HG03342 (cell line): ENCODE measurements around the gene PXN.
"Not testable (repeated sequence)": the region's sequence is repeated elsewhere in the genome, so short reads cannot be mapped to it uniquely, and the experiment has no call there.

Experiments
- ATAC-seq: cut with Tn5 transposase; IDR thresholded peaks from one replicate; pipeline ENCODE4 v1.9.1; 2021; ENCODE audit warnings: mild to moderate bottlenecking, moderate library complexity; ENCODE audit not compliant: unreplicated experiment

PXN gene

DNA sequence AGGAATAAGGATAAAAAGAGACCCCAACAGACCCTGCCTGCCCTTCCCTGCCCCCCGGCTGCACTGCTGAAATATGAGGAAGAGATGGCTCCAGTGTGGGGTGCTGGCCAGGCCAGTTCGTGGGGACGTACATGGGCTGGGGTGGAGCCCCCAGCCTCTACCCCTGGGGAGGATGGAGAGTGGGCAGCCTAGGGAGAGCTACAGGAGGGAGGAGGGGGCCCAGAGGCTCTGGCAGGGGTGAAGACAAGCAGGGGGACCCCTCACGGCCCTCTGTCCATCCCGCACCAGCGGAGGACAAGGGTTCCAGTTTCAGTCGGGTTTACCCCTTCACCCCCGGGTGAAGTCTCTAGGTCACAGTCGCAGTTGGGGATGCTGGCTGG lies 53.6 kb downstream of the PXN start:
- no peak for ATAC-seq

DNA sequence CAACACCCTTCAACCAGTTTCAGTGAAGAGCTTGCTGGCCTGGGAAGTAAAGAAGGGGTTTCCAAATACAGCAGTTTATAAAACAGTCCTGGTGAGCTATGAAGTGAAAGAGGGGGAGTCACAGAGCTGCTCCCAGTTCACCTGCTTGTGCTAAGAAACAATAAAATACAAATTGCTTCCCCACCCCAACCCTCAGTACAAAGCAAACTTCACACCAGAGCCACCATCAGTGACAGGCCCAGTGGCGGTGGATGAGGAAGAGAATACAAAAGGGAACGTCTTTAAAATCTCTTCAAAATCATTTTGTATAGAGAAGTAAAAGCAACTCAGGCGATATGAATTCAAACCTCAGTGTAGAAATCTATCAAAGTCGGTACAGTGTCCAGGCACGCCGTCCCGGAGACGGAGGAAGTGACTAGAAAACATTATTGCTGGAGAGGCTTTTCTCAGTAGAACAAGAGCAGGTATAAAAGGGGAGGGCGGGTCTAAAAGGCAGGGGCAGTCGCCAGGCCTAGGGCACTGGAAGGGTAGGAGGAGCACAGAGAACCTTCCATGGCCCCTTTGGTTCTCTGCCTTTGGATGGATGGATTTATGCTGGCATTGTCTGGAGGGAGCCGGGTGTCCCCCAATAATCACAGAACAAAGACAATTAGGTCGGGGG lies 54.2 kb downstream of the PXN start:
- no peak for ATAC-seq

GRCh38 chr12:120209851-120210250 lies 55.7 kb downstream of the PXN start:
- no peak for ATAC-seq

- no peak for ATAC-seq
These were observed 58.3 kb downstream of the PXN start for GRCh38 chr12:120207227-120207626.

- not testable (repeated sequence) for ATAC-seq
These were observed 58.7 kb downstream of the PXN start for GRCh38 chr12:120206781-120207180.

DNA sequence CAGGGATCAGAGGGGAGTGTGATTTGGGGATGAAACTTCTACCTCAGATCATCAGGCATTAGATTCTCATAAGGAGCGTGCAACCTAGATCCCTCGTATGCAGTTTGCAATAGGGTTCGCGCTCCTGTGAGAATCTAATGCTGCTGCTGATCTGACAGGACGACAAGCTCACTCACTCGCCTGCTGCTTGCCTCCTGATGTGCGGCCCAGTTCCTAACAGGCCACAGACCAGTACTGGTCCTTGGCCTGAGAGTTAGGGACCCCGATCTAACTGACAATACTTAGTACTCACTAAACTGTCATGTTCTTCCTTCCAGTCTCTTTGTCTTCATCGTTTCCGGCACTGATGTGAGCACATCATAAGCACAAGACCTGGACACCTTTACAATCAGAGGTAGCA lies 59.3 kb downstream of the PXN start:
- ATAC-seq: no peak

DNA sequence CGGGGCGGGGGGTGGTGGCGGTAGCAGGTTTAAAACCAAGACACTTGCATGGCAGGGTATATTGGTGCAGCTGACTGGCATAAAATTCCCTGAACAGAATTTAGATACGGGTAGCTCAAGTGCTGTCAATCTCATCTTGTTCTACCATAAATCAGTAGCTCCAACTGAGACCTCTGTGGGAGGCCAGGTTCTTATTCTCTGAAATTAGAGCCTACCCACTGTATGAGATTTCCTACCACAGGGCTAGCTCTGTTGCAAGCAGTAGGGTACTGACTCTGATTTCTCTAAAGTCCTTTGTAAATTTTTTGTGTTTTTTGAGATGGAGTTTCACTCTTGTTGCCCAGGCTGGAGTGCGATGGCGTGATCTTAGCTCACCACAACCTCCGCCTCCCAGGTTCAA lies 61.4 kb downstream of the PXN start:
- no peak for ATAC-seq

DNA sequence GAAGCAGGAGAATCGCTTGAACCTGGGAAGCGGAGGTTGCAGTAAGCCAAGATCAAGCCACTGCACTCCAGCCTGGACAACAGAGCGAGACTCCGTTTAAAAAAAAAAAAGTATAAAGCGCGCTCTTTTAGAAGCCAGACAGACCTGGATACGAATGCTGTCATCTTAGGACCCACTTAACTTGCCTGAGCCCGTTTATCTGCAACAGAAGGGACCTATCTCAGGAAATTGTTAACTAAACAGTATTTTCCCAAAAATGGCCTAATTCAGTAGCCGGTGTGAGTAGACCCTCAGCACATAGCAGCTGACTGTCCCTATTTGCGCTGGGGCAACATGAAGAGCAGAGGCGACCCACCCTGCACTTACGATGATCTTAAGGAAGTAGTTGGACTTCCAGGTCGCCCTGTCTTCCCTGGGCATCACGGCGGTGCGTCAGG lies 65.1 kb downstream of the PXN start:
- no peak for ATAC-seq

DNA sequence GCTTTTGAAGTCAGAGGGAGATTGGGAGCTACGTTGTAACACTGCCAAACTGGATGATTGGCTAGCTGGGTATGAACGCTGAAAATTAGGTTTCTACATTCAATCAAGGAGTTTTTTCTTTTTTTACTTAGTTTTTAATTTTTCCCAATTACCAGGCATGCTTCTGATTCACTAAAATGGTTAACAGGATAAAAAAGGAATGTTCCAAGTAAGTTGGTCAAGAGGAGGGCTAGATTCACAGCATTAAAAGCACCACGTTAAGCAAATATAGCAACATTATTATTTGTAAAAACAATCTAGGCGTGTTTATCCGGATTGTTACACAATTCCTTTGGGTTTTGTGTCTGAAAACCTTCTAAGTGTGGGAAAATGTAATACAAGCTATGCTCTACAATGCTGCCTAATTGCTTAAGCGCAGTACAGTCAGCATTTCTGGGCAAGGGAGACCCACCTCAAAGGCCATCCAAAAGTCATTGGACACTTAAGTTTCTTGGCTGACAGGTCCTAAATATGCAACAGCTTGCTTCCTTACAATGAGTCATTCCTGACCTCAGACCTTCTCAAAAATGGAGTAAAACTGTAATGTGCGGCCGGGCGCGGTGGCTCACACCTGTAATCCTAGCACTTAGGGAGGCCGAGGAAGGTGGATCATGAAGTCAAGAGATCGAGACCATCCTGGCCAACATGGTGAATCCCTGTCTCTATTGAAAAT lies 65.8 kb downstream of the PXN start:
- ATAC-seq: no peak

GRCh38 chr12:120199025-120199424 lies 66.5 kb downstream of the PXN start:
- ATAC-seq: no peak

- no peak for ATAC-seq
These were observed 68.0 kb downstream of the PXN start for GRCh38 chr12:120197542-120197887.

DNA sequence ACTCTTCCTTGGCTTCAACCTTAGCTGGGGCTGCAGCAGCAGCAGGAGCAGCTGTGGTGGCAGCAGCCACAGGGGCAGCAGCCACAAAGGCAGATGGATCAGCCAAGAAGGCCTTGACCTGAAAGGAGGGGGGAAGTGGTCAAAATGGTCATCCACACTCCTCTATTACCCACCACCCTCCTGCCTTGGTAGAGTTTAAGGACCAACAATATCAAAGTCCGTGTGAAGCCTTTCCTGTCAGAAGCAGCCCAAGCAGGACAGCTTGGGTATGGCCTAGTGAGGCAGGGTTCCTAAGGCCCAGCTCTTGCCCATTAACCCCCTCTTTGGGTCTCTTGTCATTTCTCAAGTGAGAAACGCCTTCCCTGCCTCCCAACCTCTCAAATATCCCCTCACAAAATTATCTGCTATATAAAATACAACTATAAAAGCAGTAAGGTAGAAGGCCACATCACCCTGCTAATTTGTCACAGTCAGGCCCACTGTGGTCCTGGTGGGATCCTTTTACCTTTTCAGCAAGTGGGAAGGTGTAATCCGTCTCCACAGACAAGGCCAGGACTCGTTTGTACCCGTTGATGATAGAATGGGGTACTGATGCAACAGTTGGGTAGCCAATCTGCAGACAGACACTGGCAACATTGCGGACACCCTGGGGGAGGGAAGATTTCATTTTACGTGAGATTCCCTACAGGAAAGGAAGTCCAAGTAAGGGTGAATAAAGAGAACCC lies 68.6 kb downstream of the PXN start:
- ATAC-seq: not testable (repeated sequence)

DNA sequence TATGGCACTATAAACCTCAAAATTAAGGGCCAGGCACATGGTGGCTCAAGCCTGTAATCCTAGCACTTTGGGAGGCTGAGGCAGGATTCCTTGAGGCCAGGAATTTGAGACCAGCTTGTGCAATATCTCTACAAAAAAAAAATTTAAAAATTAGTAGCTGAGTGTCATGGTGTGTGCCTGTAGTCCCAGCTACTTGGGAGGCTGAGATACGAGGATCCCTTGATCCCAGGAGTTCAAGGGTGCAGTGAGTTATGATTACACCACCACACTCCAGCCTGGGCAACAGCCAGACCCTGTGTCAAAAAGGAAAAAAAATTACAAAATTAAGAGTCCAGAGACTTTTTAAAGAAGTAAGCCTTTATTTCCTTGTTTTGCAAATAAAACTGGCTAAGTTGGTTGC lies 69.2 kb downstream of the PXN start:
- ATAC-seq: no peak

DNA sequence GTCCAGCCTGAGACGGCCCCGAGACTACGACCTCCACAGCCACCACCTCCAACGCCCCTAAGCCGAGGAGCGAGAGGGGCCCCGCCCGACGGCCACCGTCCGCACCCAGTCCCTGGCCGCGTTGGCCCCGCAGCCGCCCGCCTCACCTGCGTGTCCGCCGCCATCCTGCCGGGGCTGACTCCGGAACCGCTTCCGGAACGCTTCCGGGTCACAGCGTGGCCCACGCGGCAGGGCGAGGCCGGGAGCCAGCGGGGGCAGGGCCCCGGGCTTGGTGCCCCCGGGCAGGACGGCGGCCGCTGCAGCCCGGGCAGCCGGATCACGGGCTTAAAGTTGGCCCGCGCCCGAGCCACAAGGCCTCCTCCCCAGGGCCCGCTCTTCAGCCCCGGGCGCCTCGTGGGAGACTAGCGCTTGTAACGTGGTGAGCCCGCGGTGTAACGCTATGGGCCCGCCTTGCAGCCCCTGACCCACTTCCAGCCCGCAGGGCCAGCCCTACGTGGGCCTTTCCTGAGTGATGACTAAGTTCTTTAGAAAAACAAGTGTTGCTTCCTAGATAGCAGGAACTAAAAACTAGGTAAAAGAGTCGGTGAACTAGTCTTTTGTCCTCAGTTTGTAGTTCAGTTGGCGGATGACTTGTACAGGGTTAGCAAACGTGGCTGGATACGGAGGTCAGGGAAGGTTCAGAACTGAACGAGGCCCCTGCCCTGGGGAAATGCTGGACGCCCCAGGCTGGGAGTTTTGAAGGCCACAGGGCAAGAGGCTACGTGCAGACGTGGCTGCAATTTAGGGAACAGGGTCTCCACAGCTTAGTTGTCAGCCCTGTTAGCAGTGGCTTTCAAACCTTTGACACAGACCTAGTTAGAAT lies 70.8 kb downstream of the PXN start, which contains the start of gene GCN1:
TSS of gene GCN1 (minus strand) at position 182 of the 862 bp plus-strand sequence. CDS start at position 164, 18 bp downstream.
- peak; percentile 76 for ATAC-seq

DNA sequence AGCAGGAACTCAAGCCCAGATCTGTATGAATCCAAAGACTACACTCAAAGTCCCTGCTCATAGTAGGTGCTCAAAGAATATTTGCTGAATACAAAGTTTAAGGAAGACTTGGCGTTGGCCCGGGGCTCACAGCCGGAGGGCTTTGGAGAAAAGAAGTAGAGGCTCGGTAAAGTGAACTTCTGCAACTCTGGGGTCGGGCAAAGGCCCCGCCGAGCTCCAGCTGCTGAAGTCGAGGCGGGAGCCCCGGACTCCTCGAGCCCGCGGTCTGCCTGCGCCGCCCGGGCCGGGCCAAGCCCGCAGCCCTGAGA lies 71.3 kb downstream of the PXN start:
- ATAC-seq: peak; percentile 39

DNA sequence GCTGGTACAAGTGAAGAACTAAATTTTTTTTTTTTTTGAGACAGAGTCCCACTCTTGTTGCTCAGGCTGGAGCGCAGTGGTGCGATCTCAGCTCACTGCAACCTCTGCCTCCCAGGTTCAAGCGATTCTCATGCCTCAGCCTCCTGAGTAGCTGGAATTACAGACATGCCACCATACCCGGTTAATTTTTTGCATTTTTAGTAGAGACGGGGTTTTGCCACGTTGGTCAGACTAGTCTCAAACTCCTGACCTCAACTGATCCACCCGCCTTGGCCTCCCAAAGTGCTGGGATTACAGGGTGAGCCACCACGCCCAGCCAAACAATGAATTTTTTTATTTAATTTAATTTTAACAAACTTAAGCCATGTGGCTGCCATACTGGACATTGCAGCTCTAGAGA lies 72.2 kb downstream of the PXN start:
- not testable (repeated sequence) for ATAC-seq

GRCh38 chr12:120190985-120191480 lies 74.5 kb downstream of the PXN start:
- no peak for ATAC-seq

GRCh38 chr12:120190386-120190785 lies 75.1 kb downstream of the PXN start:
- ATAC-seq: no peak

- ATAC-seq: no peak
These were observed 78.9 kb downstream of the PXN start for GRCh38 chr12:120186654-120187053.

DNA sequence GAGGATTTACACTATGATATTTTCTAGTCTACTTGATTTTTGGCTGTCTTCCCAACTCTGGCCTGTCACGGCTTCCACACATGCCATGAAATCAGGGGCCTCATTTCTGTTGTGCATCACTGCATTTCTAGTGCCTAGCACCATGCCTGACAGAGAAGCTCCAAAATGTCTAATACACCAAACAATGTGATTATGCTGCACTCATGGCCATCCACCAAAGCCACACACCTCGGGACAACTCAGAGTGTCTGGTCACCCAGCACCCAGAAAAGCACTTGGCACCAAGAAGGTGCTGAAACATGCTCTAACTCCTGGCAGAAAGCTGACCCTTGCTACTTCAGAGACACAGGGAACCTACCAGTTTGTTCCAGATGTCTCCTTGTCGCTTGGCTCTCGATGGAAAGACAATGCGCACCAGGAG lies 82.3 kb downstream of the PXN start:
- no peak for ATAC-seq
